NCI-H345 (cell line): ENCODE data around the gene FGFR2.

Experiments
- DNase-seq: peaks from one replicate; lab custom pipeline; 2025; lab: John Stamatoyannopoulos, UW

The FGFR2 gene

DNA sequence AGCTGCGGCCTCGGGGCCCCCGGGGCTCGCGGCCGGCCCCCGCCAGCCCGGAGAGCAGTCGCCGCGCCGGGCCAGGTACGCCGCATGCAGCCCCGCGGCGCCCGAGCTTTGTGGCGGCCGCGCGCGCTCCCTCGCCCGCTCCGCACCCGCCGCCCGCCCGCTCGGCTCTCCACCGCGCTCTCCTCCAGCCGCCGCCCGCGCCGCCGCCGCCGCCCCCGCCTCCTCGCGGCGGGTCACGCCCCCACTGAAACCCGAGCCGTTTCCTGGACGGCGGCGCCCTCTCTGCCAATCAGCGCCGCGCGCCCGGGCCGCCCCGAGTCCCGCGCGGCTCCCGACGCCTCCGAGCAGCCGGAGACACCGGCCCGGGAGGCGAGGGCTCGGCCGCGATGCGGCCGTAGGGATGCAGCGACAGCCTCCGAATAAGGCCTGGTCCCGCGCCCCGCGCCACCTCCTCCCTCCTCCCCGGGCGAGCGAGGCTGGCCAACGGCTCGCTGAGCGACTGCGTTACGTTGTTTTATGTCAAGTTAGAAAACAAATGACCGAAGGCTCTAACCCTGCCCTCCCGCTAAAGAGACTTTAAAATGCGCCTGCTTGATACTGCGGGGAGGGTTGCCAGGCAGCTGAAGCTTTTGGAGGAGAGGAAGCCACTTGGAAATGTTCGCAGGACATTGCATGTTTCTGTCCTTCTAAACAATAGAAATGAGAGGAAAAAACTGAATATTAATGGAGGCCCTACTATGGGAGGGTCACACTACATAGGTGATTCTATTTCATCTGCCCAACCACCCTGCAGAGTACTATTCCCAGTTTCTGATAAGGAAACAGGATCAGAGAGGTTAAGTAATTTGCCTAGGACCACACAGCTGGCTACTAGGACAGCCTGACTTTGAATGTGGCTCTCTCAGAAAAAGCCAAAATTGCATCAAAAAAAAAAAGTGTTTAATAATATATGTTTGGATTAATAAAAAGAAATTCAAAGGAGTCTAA lies at the start of gene FGFR2:
Gene FGFR2, minus strand, starts transcription at position 182 of the 987 bp plus-strand sequence. CDS start 4,627 bp downstream, outside the sequence.
- peak; percentile 75 for DNase-seq

DNA sequence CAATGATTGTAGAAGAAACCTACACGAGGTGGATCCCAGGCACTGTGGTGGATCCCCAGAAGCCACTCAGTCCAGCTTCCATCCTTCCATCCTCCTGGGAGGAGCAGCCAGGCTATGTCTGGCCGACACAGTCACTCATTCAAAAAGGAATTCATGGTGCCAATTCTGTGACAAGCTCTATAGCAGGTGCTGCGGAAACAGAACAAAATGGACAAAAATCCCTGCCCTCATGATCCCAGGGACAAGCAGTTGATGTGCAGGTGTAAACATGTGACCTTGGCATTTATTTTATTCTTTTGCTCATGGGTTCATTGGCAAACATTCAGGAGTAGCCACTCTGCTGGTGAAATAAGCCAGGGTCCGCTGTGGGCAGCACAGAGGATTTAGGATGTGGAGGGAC lies 49.2 kb upstream of the FGFR2 start:
- no peak for DNase-seq

DNA sequence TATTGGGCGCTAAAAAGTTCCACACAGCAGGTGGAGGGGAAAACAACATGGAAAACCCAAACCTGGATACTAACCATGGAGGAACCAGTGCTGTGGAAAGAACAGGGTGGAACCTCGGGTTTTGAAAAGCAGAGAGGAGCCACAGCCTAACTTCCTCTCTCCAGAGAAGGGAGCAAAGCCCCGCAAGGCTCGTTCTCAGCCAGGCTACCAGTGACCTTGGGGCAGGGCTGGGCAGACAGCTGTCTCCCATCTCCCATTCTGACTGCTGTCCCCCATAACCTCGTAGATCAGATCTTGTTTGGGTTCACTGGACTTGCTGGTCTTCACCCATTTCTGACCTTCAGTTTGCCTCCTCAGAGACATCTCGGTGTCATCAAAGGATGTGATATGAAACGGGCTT lies 47.5 kb upstream of the FGFR2 start:
- DNase-seq, result no peak

DNA sequence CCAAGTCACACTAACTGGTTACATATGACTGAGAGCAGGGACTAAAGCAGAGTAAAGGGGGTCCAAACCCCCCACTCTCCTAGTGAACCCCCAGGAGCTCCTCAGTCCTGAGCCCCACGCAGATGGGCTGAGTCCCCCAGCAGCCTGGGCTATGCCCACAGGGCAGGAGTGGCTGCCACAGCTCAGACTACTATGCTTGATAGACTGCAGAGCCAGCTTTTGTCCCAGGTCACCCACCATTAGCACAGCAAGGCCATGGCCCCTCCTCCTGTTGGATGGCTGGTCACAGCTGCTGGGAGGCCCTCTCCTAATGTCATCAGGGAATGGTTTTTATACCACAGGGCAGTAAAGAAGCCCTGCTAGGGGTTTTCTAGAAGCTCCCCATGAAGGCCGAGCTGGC lies 46.3 kb upstream of the FGFR2 start:
- no peak for DNase-seq

DNA sequence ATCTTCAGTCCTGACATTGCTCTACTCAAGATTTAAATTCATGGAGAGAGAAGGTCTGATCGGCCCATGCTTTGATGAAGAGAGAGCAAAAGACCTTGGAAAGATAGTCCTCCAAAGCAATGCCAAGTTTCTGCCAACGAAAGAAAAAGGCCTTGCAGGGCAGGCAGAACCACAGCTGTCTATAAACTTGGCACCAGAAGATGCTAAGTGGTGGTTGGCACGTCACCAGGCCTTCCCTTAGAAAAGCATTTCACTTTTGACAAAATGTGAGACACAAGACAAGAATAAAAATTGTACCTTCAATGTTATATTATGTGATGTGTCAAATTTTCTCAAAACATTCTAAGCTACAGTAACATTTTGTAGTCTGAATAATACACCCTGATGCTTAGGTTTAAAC lies 42.0 kb upstream of the FGFR2 start:
- DNase-seq, result no peak

DNA sequence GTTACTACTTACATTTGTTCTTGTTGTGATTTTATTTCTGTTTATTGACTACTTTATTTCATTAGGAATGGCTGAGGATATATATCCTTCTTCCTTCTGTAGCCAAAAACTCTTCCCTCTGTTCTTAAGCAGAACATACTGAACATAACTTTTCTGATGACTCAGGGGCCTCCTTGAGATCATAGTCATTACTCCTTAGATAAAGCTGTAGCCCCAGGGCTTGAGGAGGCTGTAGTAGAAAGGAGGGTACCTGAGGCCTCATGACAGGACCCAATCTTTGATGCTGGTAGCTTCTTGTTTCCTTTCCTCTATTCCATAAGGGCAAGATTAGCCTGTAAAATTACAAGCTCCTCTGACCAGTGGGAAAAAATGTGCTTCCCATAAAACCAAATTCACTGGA lies 41.2 kb upstream of the FGFR2 start:
- DNase-seq, result no peak

DNA sequence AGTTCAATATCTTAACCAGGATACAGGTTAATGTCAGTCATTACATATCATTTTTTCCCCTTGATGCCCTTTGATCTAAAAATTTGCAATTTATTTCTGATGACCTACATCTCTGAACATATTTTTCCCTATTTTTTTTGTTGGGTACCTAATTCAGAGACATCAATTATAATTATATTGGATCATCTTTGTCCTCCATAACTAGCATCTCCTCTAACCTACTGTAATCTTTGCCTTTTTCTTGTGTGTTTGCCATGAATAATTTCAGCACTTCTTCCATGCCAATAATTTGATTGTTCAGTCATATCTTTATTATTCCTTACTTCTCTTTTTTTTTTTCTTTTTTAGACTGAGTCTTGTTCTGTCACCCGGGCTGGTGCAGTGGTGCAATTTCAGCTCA lies 39.2 kb upstream of the FGFR2 start:
- DNase-seq, result no peak

DNA sequence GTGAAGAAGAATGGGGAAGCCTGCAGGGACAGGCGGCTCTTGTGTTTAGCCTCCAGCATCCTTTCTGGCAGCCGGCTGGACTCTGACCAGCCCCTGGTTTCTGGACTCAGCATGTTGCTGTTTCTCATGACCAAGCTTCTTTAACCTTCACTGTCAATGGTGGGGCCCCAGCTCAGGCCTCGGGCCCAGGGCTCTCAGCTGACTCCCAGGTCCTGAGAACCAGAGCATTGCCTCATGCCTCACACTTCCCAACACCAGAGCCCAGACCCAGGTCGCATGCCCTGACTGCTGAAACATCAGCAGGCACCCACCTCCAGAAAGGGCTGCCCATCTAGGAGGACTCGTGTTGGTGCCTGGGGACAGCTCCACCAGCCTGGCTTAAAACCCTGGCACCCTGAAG lies 34.8 kb upstream of the FGFR2 start:
- no peak for DNase-seq

DNA sequence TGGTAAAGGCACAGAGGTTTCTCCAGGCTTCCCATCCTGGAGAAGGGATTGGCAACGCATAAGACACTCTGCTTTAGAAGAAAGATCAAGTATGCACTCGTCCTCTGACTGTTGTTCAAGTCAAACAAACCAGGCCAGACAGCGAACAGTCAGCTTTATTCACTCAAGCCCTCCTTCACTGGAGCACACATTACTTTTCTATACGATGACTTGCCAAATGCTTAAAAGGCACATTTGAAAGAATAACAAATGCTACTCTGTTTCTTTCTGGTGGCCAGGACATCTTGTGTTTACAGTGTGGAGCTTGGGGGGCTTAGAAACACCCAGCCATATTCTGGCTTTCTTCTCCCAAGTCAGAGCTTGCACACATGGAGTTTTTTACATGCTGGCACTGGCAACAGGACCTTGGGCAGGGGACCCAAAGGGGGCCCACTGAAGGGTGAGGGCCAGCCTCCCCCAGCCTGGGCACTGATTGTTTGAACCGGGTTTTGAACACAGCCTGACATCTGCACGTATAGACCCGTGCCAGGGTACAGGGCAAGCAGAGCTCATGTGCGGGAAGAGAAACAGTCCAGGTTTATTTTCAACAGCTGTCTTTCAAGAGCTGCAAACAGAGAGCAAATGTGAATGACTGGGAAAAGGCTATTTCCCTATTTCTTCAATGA lies 33.3 kb upstream of the FGFR2 start:
- DNase-seq, result no peak

DNA sequence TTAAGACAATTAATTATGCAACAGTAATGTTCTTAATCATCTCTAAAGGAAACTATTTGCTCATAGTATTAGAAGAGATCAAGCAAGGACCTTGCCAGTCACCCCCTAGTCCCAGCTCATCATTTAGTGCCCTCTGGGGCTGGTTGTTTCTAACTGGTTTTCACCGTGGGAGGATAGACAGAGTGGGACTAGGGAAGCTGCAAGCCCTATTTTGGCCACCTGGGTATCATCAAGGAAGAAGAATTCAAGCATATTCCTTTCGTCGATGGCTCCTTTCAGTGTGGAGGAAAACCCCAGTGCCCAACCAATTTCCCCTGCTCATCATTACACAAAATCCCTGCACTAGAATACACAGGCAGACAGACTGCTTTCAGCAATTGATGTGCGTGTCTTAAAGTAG lies 30.6 kb upstream of the FGFR2 start:
- no peak for DNase-seq

DNA sequence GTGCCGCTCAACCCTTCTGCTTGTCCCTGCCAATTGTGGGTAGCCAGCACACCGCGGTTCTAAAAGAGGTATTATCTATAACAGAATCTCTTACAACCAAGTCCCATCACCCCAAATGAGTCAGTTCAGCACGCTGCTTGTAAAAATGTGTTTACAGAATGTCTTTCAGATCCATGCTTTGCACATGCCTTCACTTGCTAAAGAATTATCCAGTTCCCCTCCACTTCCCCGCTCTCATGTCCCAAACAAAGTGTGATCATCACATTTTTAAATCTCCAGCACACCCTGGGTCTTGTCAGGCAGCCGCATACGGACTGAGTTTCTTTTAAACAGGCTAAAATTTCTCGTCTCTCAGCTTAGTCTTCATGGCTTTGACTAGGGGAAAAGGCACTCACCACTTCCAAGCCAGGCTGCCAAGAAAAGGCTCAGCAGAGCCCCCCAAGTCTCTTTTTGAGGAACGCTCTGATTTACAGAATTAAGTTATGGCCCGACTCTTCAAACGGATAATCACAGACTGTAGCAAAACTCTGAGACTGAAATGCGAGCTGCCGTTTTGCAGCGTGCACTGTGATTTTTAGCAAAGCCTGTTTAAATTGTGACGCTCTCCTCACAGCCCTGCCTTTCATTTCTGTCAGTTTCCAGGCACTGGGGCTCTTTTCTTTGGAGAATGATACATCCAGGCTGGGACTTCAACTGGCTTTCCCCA lies 29.8 kb upstream of the FGFR2 start:
- no peak for DNase-seq

DNA sequence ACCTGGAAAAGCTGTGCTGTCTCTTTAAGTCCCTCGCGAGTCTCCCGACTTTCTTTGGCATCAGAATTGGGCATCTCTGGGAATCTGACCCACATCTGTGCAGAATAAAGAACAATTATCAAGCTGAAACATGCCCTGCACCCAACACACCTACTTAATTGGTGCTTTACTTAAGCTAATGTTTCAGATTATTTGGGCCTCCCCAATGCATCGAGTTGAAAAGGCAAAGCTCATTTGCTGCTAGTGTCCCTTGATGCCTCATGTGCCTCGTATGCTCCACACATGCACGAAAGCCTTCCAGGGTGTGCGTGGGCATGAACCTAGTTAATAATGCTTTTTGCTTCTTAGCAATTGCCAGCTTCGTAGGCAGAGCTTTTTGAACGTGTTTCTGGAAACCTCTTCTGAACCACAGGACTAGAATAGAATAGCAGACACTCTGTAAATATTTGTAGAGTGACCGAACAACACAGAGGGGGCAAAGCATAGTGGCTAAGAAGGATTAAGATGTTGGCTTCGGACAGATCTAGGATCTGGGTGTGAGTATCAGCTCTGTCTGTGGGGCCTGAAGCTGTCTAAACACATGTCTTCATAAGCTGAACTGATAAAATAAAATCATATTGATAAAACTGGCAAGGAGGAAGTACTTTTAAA lies 26.7 kb upstream of the FGFR2 start:
- no peak for DNase-seq

DNA sequence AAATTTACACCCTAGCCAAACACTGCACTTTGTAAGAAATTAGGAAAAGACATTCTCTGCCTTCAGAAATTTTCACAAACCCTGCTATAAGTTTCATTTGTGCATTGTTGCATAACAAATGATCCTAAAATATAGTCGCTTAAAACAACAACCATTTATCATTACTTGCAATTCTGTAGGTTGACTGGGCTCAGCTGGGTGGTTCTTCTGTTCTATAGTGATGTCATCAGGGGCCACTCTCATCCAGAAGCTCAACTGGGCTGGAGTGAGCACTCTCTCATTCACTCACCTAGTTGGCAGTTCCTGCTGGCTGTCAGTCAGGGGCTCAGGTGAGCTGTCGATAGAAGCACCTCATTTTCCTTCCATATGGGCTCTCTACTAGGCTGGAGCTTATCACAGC lies 20.7 kb upstream of the FGFR2 start:
- no peak for DNase-seq

DNA sequence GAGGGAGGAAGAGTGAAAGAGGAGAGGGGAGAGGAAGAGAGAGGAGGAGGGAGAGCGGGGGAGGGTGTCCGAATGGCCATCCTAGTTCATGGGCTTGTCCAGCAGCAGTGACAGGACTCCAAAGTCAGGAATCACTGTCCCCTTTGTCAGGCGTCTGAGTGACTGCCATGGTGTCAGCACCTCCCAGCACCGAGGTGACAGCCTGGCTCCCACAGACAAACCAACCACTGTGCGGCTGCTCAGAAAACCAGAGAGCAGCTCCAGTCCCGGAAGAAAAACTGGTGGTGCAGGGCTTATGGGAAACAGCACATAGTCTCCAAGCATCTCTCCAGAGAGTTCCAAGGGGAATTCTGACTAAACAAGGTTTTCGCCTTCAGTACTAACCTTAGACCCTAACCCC lies 18.9 kb upstream of the FGFR2 start:
- DNase-seq, result no peak

DNA sequence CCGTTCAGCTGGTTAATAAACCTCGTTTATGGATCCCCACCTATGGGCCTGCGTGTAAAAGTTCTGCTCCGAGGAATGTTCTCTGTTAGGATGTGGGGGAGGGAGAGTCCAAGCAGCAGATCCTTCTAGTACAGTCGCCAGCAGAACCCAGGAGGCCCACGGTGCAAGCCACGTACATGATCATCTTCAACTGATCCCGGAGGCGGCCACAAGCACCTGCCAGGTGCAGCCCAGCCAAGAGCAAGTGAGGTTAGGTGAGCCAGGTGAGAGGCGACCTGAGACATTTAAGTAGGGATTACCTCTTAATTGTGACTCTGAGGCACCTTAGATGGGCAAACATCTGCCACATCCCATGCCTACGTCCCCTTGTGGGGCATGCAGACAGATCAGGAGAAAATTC lies 18.0 kb upstream of the FGFR2 start:
- no peak for DNase-seq

DNA sequence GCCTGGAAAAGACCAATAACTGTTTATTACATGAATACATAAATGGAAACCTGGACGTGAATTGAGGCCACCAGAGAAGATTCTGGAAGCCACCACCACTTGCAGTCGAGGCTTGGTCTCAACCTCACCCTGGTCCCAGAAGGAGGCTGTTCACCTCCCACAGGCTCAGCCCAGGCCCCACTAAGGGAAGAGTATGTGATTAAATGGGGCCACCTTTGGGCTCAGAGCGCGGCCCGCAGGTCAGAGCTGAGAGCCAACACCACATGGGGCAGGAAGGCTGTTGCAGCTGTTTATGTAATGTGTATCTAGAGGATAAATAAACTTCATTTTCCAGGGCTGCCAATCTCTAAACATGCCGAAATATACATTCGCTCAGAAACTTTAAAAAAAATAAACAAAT lies 17.6 kb upstream of the FGFR2 start:
- no peak for DNase-seq

DNA sequence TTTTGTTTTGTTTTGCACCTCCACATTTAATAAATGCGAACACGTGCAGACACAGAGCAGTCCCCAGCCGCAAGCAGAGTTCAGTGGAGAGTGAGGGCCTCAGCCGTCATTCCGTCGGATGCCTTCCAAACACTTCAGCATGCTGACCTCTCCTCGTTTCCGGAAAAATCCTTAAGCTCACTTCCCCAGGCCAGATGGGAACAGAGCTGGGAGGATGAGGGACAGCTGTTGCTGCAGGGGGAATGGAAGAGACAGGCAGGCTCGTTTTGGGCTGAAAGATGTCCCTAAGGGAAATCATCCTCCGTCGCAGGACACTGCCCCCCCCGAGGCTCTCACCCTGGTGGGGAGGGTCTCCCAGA lies 17.2 kb upstream of the FGFR2 start:
- no peak for DNase-seq

DNA sequence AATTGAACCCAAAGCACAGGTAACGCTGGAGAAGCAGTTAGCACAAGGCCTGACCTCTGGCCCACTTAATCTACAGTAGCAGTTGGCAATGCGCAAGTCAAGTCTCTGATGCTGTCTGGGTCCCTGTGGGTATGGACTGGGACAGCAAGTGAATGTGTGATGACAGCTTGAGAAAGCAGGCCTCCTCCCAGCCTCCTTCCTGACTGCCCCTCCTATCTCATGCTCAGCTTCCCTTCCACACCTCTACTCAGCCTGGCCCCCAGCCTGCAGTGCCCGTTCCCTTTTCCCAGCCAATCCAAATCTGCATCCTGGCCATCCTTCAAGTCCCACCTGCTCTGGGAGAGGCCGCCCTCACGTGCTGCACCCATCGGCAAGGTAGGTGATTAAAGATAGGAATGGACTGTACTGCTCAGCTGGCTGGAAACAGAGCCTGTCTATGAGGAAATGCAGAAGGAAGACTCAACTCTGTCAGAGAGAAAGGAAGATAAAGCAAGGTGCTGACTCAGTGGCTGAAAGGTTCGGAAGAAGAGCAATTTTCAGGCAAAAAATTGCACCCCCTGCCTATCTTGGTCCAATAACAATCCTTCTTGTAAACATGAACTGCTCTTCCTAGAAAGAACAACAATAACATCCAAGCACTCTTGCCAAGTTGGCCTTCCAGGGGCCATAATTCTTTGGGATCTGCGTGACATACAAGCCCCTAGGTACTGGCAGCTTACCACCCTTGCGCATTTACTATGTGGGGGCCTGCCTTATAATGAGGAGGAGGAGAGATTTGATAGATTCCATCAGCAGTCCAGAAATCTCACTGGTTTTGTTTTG lies 16.6 kb upstream of the FGFR2 start:
- DNase-seq, result no peak

DNA sequence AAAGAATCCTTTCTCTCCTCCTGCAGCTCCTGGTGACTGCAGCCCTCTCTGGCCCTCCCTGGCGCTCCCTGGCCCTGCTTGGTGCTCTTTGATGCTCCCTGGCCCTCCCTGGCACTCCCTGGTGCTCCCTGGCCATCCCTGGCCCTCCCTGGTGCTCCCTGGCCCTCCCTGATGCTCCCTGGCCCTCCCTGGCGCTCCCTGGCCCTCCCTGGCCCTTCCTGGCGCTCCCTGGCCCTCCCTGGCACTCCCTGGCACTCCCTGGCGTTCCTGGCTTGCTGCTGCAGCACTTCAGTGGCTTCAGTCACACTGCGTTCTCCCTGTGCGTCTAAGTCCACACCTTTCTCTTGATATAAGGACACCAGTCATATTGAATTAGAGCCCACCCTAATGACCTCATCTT lies 15.2 kb upstream of the FGFR2 start:
- DNase-seq, result no peak

DNA sequence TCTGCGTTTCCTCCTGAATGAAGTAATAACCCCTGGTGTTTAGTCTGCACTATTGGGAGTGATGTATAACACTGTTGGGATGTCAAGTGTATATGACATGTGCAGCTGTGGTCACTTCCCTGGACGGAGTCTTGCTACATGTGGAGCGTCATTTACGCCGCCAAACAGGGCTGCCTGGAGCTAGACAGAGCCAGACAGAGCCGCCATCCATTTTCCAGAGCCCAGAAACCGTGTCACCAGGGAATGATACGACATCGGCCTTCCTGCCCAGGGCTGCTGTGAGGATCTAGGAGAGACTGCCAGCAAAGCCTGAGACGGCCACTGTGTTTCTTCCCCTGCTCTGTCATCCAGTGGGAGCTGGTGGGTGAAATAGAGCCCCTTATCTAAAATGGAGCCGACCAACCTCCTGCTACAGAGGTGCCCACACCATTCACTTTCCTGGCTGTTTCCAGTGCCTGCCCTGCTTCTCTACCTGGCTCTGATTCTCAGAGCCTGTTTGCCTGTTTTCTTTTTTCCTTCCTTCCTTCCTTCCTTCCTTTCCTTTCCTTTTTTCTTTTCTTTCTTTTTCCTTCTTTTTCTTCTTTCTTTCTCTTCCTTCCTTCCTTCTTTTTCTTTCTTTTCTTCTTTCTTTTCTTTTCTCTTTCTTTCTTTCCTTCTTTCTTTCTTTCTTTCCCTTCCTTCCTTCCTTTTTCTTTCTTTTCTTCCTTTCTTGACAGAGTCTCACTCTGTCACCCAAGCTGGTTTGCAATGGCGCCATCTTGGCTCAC lies 13.3 kb upstream of the FGFR2 start:
- DNase-seq, result no peak
